ENCODE measurements around the gene CLEC4A. TPM values are rescaled to one million over a fixed set of nuclear protein-coding genes. Genes with fewer than 3 reads are reported as not detected.
"Not testable (repeated sequence)": the region's sequence is repeated elsewhere in the genome, so short reads cannot be mapped to it uniquely, and the experiment has no call there.

CLEC4A gene
- total RNA-seq, 1 donor from 2014 or later, result 2.5 TPM

DNA sequence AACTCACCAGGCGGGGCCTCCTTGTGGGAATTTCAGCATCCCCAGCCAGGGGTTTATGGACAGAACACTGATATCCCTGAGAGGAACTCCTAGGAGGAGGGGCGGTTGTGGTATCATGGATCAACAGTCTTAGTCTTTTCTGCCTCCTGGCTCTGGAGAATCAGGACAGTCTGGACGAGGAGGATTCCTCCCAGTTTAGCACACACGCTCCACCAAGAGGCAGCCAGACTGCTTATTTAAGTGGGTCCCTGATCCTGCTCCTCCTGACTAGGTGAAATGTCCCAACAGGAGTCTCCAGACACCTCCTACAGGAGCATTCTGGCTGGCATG, 23.0 kb downstream of the CLEC4A start:
- peaks cover 10% of the 10 kb centered on the region for H3K9me3 Mint-ChIP-seq
- intact Hi-C loops (cut with micrococcal nuclease), result no loop called here
- peaks cover 21% of the 10 kb centered on the region for H3K27me3 Mint-ChIP-seq
- peaks cover 11% of the 10 kb centered on the region for H3K36me3 Mint-ChIP-seq (ENCODE audit: low read depth)
- DNase-seq (no peak), ATAC-seq (ENCODE audit: low read depth) (no peak)
- H3K4me1 Mint-ChIP-seq, result no peaks in the 10 kb centered on the region
- no peak overlapping the region for H3K4me3 Mint-ChIP-seq
- CTCF ChIA-PET, result no interaction called here
- no peak overlapping the region for H3K27ac Mint-ChIP-seq
- POLR2A ChIA-PET, result no interaction called here
- TF ChIP-seq CTCF (IDR thresholded peaks at IDR 0.05), result no peak

DNA sequence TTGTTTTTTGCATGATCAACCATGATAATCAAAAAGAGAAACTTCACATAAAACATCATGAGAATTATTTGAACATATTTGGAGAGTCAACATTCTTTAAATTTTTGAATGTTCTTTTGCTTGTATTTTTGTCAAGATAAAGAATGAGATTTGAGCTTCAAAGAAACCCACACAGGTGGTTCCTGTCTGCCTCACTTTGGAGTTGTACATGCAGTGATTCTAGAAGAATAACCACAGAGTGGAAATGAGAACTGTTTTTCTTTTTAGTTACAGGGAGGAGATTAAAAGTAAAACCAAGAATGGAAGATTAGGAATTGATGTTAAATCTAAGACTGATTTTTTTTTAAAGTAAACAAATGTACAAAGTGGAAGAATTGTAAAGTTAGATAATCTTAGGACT, 31.1 kb downstream of the CLEC4A start:
- CTCF ChIA-PET, result no interaction called here
- Mint-ChIP-seq H3K36me3 (ENCODE audit: low read depth) (no peaks in the 10 kb centered on the region), H3K27ac (no peak overlapping the region), H3K9me3 (no peaks in the 10 kb centered on the region), H3K4me3 (no peak overlapping the region), H3K4me1 (no peaks in the 10 kb centered on the region), H3K27me3 (peaks cover 22% of the 10 kb centered on the region)
- intact Hi-C loops (cut with micrococcal nuclease), result no loop called here
- TF ChIP-seq CTCF (IDR thresholded peaks at IDR 0.05), result no peak
- POLR2A ChIA-PET, result no interaction called here
- no peak for ATAC-seq (ENCODE audit: low read depth)
- DNase-seq, result no peak

DNA sequence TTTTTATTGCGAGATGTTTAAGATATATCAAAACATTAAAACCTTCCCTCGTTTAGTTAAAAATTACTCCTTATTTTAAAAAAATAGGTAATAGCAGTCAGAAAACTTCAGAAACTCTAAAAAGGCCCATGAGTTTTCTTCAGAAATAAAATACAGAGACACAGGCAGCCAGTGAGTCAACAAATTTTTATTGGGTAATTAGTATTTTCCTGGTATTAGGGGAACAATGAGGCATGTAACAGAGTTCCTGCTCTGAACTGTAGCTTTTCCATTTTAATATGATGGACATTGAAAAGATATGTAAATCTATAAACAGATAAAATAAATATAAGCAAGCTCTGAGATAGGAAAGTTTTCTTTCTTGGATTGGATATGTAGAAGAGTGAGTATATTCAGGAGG, 33.0 kb downstream of the CLEC4A start:
- ATAC-seq (ENCODE audit: low read depth) (no peak), DNase-seq (no peak)
- no peak overlapping the region for H3K4me3 Mint-ChIP-seq
- no peaks in the 10 kb centered on the region for H3K36me3 Mint-ChIP-seq (ENCODE audit: low read depth)
- H3K27ac Mint-ChIP-seq, result no peak overlapping the region
- H3K4me1 Mint-ChIP-seq, result no peaks in the 10 kb centered on the region
- H3K27me3 Mint-ChIP-seq, result peaks cover 13% of the 10 kb centered on the region
- ChIA-PET CTCF (no interaction called here), POLR2A (no interaction called here)
- TF ChIP-seq CTCF (IDR thresholded peaks at IDR 0.05), result no peak
- intact Hi-C loops (cut with micrococcal nuclease), result no loop called here
- H3K9me3 Mint-ChIP-seq, result no peaks in the 10 kb centered on the region

DNA sequence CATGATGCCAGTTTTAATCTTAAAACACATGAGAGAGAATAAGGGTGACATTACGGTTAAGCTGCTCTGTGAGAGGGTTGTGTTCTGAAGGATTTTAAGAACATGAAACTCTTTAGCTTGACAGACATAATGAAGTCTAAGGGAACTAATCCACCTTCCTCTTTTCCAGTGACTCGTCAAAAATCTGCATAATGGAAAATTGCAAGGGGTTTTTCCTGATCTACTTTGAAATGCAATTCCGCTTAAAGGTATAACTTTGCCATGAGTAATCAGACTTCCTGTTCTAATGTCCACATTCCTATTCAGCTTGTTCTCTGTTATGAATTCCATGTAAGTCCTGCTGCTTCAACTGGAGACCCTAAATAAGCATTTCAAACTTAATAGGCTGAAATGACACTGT, 33.4 kb downstream of the CLEC4A start, which contains the start of gene ZNF705A:
TSS of gene ZNF705A (plus strand) at position 171 of the 400 bp plus-strand sequence. CDS start 15,611 bp downstream, outside the sequence.
- ChIA-PET POLR2A (no interaction called here), CTCF (no interaction called here)
- H3K4me3 Mint-ChIP-seq, result no peak within 1 kb of the TSS
- intact Hi-C loops (cut with micrococcal nuclease), result no loop called here
- no peak within 1 kb of the TSS for H3K27ac Mint-ChIP-seq
- H3K36me3 Mint-ChIP-seq (ENCODE audit: low read depth), result no peaks in the 10 kb centered on the region
- no peaks in the 10 kb centered on the region for H3K4me1 Mint-ChIP-seq
- TF ChIP-seq CTCF (IDR thresholded peaks at IDR 0.05), result no peak
- H3K9me3 Mint-ChIP-seq, result no peaks in the 10 kb centered on the region
- peaks cover 13% of the 10 kb centered on the region for H3K27me3 Mint-ChIP-seq
- ATAC-seq (ENCODE audit: low read depth) (no peak), DNase-seq (no peak)

- TF ChIP-seq CTCF (IDR thresholded peaks at IDR 0.05), result no peak
- Mint-ChIP-seq H3K36me3 (ENCODE audit: low read depth) (no peaks in the 10 kb centered on the region), H3K27me3 (peaks cover 12% of the 10 kb centered on the region), H3K4me3 (no peak overlapping the region), H3K9me3 (no peaks in the 10 kb centered on the region), H3K27ac (no peak overlapping the region), H3K4me1 (no peaks in the 10 kb centered on the region)
- ATAC-seq (ENCODE audit: low read depth) (no peak), DNase-seq (no peak)
- ChIA-PET CTCF (no interaction called here), POLR2A (no interaction called here)
- intact Hi-C loops (cut with micrococcal nuclease), result no loop called here
Measured at GRCh38 chr12:8157484-8158198, 34.2 kb downstream of the CLEC4A start.

DNA sequence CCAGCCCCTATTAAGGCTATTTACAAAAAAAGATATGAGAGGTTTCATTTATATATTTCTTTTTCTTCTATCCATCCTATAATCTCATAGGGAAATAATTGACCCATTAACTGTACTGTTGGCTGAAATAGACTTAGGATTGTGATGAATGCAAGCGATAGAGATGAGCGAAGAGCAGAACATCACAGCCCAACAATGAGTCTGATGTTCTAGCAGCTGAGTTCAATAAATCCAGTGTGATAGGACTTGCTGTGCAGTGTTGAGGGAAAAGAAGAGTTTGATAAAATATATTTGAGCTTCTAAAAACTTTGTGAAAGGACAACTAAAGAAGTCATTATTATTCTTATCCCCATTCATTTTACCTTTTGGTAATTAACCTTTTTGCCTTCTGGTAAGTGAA, 49.5 kb downstream of the CLEC4A start:
- ATAC-seq (ENCODE audit: low read depth); intact Hi-C loops (cut with micrococcal nuclease); H3K27me3 Mint-ChIP-seq; H3K4me1 Mint-ChIP-seq; H3K27ac Mint-ChIP-seq; CTCF ChIA-PET; H3K9me3 Mint-ChIP-seq; H3K36me3 Mint-ChIP-seq (ENCODE audit: low read depth); H3K4me3 Mint-ChIP-seq; POLR2A ChIA-PET; DNase-seq: not testable (repeated sequence)

DNA sequence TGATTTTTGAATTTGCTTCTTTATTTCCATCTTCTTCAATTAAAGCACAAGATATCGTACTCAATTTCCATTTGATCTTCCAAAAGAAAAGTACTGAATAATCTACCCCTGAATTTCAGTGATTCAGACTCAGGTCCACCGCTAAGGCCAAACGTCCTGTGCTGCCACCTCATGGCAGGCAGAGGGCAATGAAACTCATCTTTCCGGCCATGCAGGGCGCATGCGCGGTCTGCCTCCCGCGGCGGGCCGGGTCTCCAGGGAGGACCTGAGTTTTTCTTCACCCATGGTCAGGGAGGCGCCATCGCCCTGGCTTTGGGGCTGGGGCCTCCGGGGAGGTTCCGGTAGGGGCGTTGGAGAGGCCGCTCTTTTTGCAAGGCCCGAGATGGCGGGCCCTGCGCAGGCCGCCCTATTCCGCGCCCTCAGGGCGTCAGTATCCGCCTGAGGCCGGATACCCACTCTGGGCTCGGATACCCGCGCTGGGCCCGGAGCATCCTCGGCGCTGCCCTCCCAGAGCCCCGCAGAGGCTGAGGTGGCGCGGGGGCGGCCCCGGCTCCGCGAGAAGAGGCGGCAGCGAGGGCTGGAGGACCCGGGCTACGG, 56.7 kb downstream of the CLEC4A start:
- H3K27me3 Mint-ChIP-seq; H3K36me3 Mint-ChIP-seq (ENCODE audit: low read depth); H3K9me3 Mint-ChIP-seq; POLR2A ChIA-PET: not testable (repeated sequence)
- ATAC-seq (ENCODE audit: low read depth) (peak; percentile 73), DNase-seq (peak; percentile 73)
- H3K4me1 Mint-ChIP-seq, result peaks cover 13% of the 10 kb centered on the region
- peak overlapping the region; percentile 86 for H3K4me3 Mint-ChIP-seq
- intact Hi-C loops (cut with micrococcal nuclease), result loop anchor here (1.0 to 2.0 kb wide), 2 partner anchors 57 to 72 kb away; no protein-coding TSS in a partner anchor
- H3K27ac Mint-ChIP-seq, result peak overlapping the region; percentile 83
- CTCF ChIA-PET, result interaction anchor here (1.3 kb wide), 1 partner anchor 51 kb away, joined by 3 read pairs; no protein-coding TSS in a partner anchor

- POLR2A ChIA-PET; H3K27ac Mint-ChIP-seq; H3K9me3 Mint-ChIP-seq; H3K27me3 Mint-ChIP-seq; ATAC-seq (ENCODE audit: low read depth); CTCF ChIA-PET; H3K36me3 Mint-ChIP-seq (ENCODE audit: low read depth); DNase-seq: not testable (repeated sequence)
- Mint-ChIP-seq H3K4me1 (peaks cover 13% of the 10 kb centered on the region), H3K4me3 (peak overlapping the region; percentile 56)
- intact Hi-C loops (cut with micrococcal nuclease), result loop anchor here (2.0 kb wide), 1 partner anchor 56 kb away; no protein-coding TSS in a partner anchor
Measured at GRCh38 chr12:8181271-8181670, 57.9 kb downstream of the CLEC4A start.

Measured in activated B cell treated with CpG ODN at 0.5 μM for 24 hours (primary cell).